Panc1 (cell line): ENCODE results near the gene BCL11B.

Experiments used
- CTCF ChIP-seq: fragments of 450-650 bp; IDR thresholded peaks from 2 replicates; pipeline ENCODE4 v1.5.1; 2017; ENCODE audit warnings: mild to moderate bottlenecking
- POLR2AphosphoS5 ChIP-seq: IDR thresholded peaks from 2 replicates; pipeline ENCODE4 v1.6.1; 2012; ENCODE audit warnings: mild to moderate bottlenecking, low read depth, low read length, moderate library complexity
- REST ChIP-seq, 2 experiments: IDR thresholded peaks; 2 replicates each; pipeline ENCODE4 v1.6.1; 2011 to 2012; ENCODE audit warnings: low read depth in 2 of 2, control low read depth in 1 of 2, low read length in 1 of 2, mild to moderate bottlenecking in 1 of 2, moderate library complexity in 1 of 2; ENCODE audit not compliant: insufficient read depth in 1 of 2
- TCF7L2 ChIP-seq: IDR thresholded peaks from 2 replicates; pipeline ENCODE4 v1.6.1; 2011; ENCODE audit warnings: mild to moderate bottlenecking, low read depth, low read length, inconsistent platforms

- no peak for TF ChIP-seq CTCF
- no peak for TF ChIP-seq TCF7L2
- TF ChIP-seq REST (IDR thresholded peaks at IDR 0.05; ENCODE audit: insufficient read depth in 1 of 2, low read depth in 2 of 2, low read length in 1 of 2), result no peak
- no peak for TF ChIP-seq POLR2AphosphoS5
These were observed 57.3 kb downstream of the BCL11B start for GRCh38 chr14:99214701-99215100.
